HG03354 (cell line): ENCODE results near the gene MGMT.

Source experiments
- ATAC-seq: cut with Tn5 transposase; IDR thresholded peaks from one replicate; pipeline ENCODE4 v1.9.1; 2021; ENCODE audit warnings: mild to moderate bottlenecking; ENCODE audit not compliant: unreplicated experiment, poor library complexity, severe bottlenecking

MGMT gene

GRCh38 chr10:129696636-129697035, 229.6 kb downstream of the MGMT start:
- ATAC-seq, result no peak

- no peak for ATAC-seq
Measured at GRCh38 chr10:129697463-129698247, 230.6 kb downstream of the MGMT start.

GRCh38 chr10:129699722-129700340, 232.8 kb downstream of the MGMT start:
- no peak for ATAC-seq

- ATAC-seq, result no peak
Measured at GRCh38 chr10:129702605-129703004, 235.6 kb downstream of the MGMT start.

GRCh38 chr10:129703287-129704137, 236.5 kb downstream of the MGMT start:
- ATAC-seq, result no peak

- no peak for ATAC-seq
Measured at GRCh38 chr10:129704225-129704624, 237.2 kb downstream of the MGMT start.

GRCh38 chr10:129704786-129705525, 237.9 kb downstream of the MGMT start:
- ATAC-seq, result no peak

- no peak for ATAC-seq
Measured at GRCh38 chr10:129705676-129706075, 238.6 kb downstream of the MGMT start.

- ATAC-seq, result no peak
Measured at GRCh38 chr10:129706081-129706480, 239.0 kb downstream of the MGMT start.

- no peak for ATAC-seq
Measured at GRCh38 chr10:129706523-129706922, 239.5 kb downstream of the MGMT start.

GRCh38 chr10:129707406-129708388, 240.7 kb downstream of the MGMT start:
- no peak for ATAC-seq

GRCh38 chr10:129709101-129709500, 242.1 kb downstream of the MGMT start:
- no peak for ATAC-seq

- ATAC-seq, result no peak
Measured at GRCh38 chr10:129709627-129710509, 242.8 kb downstream of the MGMT start.

GRCh38 chr10:129710510-129710847, 243.4 kb downstream of the MGMT start:
- ATAC-seq, result no peak

GRCh38 chr10:129711291-129711690, 244.2 kb downstream of the MGMT start:
- no peak for ATAC-seq

GRCh38 chr10:129712000-129712399, 245.0 kb downstream of the MGMT start:
- no peak for ATAC-seq

- no peak for ATAC-seq
Measured at GRCh38 chr10:129713659-129714265, 246.7 kb downstream of the MGMT start.

GRCh38 chr10:129715805-129716204, 248.8 kb downstream of the MGMT start:
- ATAC-seq, result no peak
